ENCODE measurements around the gene NUTF2. TPM values are rescaled to one million over a fixed set of nuclear protein-coding genes. Genes with fewer than 3 reads are reported as not detected.

Gene NUTF2
- total and polyA plus RNA-seq, 2 donors (not counting 1 experiment from before 2014, with no cell fraction given), result 50.1 to 87.3 TPM

DNA sequence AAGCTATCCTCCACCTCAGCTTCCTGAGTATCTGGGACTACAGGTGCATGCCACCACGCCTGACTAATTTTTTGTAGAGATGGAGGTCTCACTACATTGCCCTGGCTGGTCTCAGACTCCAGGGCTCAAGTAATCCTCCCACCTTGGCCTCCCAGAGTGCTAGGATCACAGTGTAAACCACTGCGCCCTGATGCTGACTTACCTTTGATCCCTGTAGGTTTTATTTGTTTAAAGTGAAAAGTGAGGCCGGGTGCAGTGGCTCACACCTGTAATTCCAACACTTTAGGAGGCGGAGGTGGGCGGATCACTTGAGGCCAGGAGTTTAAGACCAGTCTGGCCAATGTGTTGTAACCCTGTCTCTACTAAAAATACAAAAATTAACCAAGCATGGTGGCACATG lies 55.0 kb downstream of the NUTF2 start:
- peaks cover 5% of the 10 kb centered on the region for H3K4me1 Mint-ChIP-seq
- H3K27me3 Mint-ChIP-seq, result no peaks in the 10 kb centered on the region
- H3K4me3 ChIP-seq (ENCODE audit: control extremely low read depth in 1 of 5, extremely low read depth in 1 of 5, insufficient read depth in 1 of 5, low read depth in 2 of 5, low read length in 4 of 5), result no peak overlapping the region
- no peaks in the 10 kb centered on the region for H3K9me3 Mint-ChIP-seq (ENCODE audit: insufficient read depth)
- H3K36me3 ChIP-seq (replicated peaks in 1 of 2; ENCODE audit: control extremely low read depth in 1 of 2, control insufficient read depth in 1 of 2, extremely low read depth in 1 of 2, insufficient read depth in 2 of 2, low read length in 1 of 2), result peaks cover 1 to 11% of the 10 kb centered on the region in 2 experiments
- peaks cover 78% of the 10 kb centered on the region for H3K79me2 ChIP-seq (ENCODE audit: control insufficient read depth, insufficient read depth, low read length)
- no peak for ATAC-seq (ENCODE audit: low read depth)
- no peak overlapping the region for H3K4me2 ChIP-seq (replicated peaks; ENCODE audit: low read depth, low read length, poor library complexity, severe bottlenecking)
- no peak overlapping the region for H3K4me3 Mint-ChIP-seq
- no peak overlapping the region for H3K27ac Mint-ChIP-seq
- no peak for TF ChIP-seq EZH2 (IDR thresholded peaks at IDR 0.05; ENCODE audit: borderline replicate concordance, insufficient read depth, low read depth, low read length, poor library complexity, severe bottlenecking)
- TF ChIP-seq CTCF (IDR thresholded peaks at IDR 0.05), result no peak
- no peak overlapping the region for H2AFZ ChIP-seq (ENCODE audit: insufficient read depth, low read depth, low read length, poor library complexity, severe bottlenecking)
- peaks cover 32% of the 10 kb centered on the region for H4K20me1 ChIP-seq (ENCODE audit: control insufficient read depth, insufficient read depth, low read length, poor library complexity, severe bottlenecking)
- 100% methylated on average over 2 of the region's 5 CpGs for WGBS (ENCODE audit: insufficient coverage)
- intact Hi-C loops (cut with micrococcal nuclease), result no loop called here
- H3K9ac ChIP-seq (ENCODE audit: low read length), result no peak overlapping the region
- ChIA-PET POLR2A (no interaction called here), CTCF (no interaction called here)
- H3K9me3 ChIP-seq (ENCODE audit: control extremely low read depth in 1 of 3, control insufficient read depth in 2 of 3, insufficient read depth in 1 of 3, low read length in 2 of 3), result no peaks in the 10 kb centered on the region
- H3K27ac ChIP-seq (ENCODE audit: low read length in 2 of 2), result no peak overlapping the region
- no peaks in the 10 kb centered on the region for H3K4me1 ChIP-seq (ENCODE audit: control insufficient read depth in 2 of 2, insufficient read depth in 2 of 2, low read length in 2 of 2)
- no peaks in the 10 kb centered on the region for H3K27me3 ChIP-seq (replicated peaks in 1 of 4; ENCODE audit: control extremely low read depth in 1 of 4, control insufficient read depth in 3 of 4, insufficient read depth in 4 of 4, low read length in 3 of 4)
- no peak for DNase-seq

- Histone ChIP-seq H3K27ac (ENCODE audit: low read length in 2 of 2) (no peak overlapping the region), H2AFZ (ENCODE audit: insufficient read depth, low read depth, low read length, poor library complexity, severe bottlenecking) (no peak overlapping the region), H3K4me3 (ENCODE audit: control extremely low read depth in 1 of 5, extremely low read depth in 1 of 5, insufficient read depth in 1 of 5, low read depth in 2 of 5, low read length in 4 of 5) (no peak overlapping the region), H4K20me1 (ENCODE audit: control insufficient read depth, insufficient read depth, low read length, poor library complexity, severe bottlenecking) (peaks cover 26% of the 10 kb centered on the region), H3K4me1 (ENCODE audit: control insufficient read depth in 2 of 2, insufficient read depth in 2 of 2, low read length in 2 of 2) (no peaks in the 10 kb centered on the region), H3K36me3 (replicated peaks in 1 of 2; ENCODE audit: control extremely low read depth in 1 of 2, control insufficient read depth in 1 of 2, extremely low read depth in 1 of 2, insufficient read depth in 2 of 2, low read length in 1 of 2) (peaks cover 1 to 11% of the 10 kb centered on the region in 2 experiments), H3K27me3 (replicated peaks in 1 of 4; ENCODE audit: control extremely low read depth in 1 of 4, control insufficient read depth in 3 of 4, insufficient read depth in 4 of 4, low read length in 3 of 4) (no peaks in the 10 kb centered on the region), H3K79me2 (ENCODE audit: control insufficient read depth, insufficient read depth, low read length) (peaks cover 77% of the 10 kb centered on the region), H3K4me2 (replicated peaks; ENCODE audit: low read depth, low read length, poor library complexity, severe bottlenecking) (no peak overlapping the region), H3K9ac (ENCODE audit: low read length) (no peak overlapping the region), H3K9me3 (ENCODE audit: control extremely low read depth in 1 of 3, control insufficient read depth in 2 of 3, insufficient read depth in 1 of 3, low read length in 2 of 3) (no peaks in the 10 kb centered on the region)
- intact Hi-C loops (cut with micrococcal nuclease), result no loop called here
- no peak overlapping the region for H3K4me3 Mint-ChIP-seq
- no peak for ATAC-seq (ENCODE audit: low read depth)
- 100% methylated on average over 1 of the region's 4 CpGs for WGBS (ENCODE audit: insufficient coverage)
- H3K4me1 Mint-ChIP-seq, result no peaks in the 10 kb centered on the region
- no peak for DNase-seq
- ChIA-PET POLR2A (no interaction called here), CTCF (interaction anchor here (1.2 kb wide), 1 partner anchor 12 kb away, joined by 3 read pairs; no protein-coding TSS in a partner anchor)
- H3K9me3 Mint-ChIP-seq (ENCODE audit: insufficient read depth), result no peaks in the 10 kb centered on the region
- H3K27me3 Mint-ChIP-seq, result no peaks in the 10 kb centered on the region
- H3K27ac Mint-ChIP-seq, result no peak overlapping the region
- TF ChIP-seq EZH2 (IDR thresholded peaks at IDR 0.05; ENCODE audit: borderline replicate concordance, insufficient read depth, low read depth, low read length, poor library complexity, severe bottlenecking), result no peak
- no peak for TF ChIP-seq CTCF (IDR thresholded peaks at IDR 0.05)
These were observed 56.1 kb downstream of the NUTF2 start for GRCh38 chr16:67902831-67903230.
